SK-N-SH (cell line): ENCODE results near the gene FAM83D. TPM values are rescaled to one million over a fixed set of nuclear protein-coding genes. Genes with fewer than 3 reads are reported as not detected.
A peak's percentile ranks its signal among the peaks of the same experiment; 100 is the strongest.

ENCODE experiments used
- CTCF ChIA-PET: fragments of 300-600, 350-600 bp; formaldehyde crosslinking; extraction: SDS; loops from one replicate; lab custom pipeline; 2021; lab: Yijun Ruan, JAX
- POLR2A ChIA-PET: fragments of 350-600 bp; sonication (Branson Sonifier 250); formaldehyde crosslinking; extraction: SDS; loops from one replicate; lab custom pipeline; 2020; ENCODE audit warnings: antibody characterized with exemption, inconsistent platforms; lab: Yijun Ruan, JAX
- DNase-seq: peaks from one replicate; pipeline ENCODE4 v3.0.0; 2012
- H2AFZ ChIP-seq: fragments of 200-600 bp; sonication (generic); 2 replicates; pipeline ENCODE4 v1.8.1; 2016; ENCODE audit warnings: antibody characterized with exemption, mild to moderate bottlenecking, low read depth
- H3F3A ChIP-seq: fragments of 200-600 bp; sonication (generic); replicated peaks from 2 replicates; pipeline ENCODE3; 2016; ENCODE audit warnings: antibody characterized with exemption, mild to moderate bottlenecking; ENCODE audit not compliant: insufficient read depth
- H3K27ac ChIP-seq, 2 experiments: fragments of 200-500 bp in 1 of 2; fragments of 200-600 bp in 1 of 2; sonication (Bioruptor generic) in 1 of 2; sonication (generic), shearing (Covaris generic) in 1 of 2; 2 replicates each; pipeline versions ENCODE4 v1.5.1 to v1.6.1; 2014 to 2016; ENCODE audit warnings: low read depth in 2 of 2, inconsistent platforms in 1 of 2, low read length in 1 of 2, mild to moderate bottlenecking in 1 of 2, mixed read lengths in 1 of 2
- H3K27me3 ChIP-seq: fragments of 200-600 bp; sonication (generic), shearing (Covaris generic); 2 replicates; pipeline ENCODE4 v1.6.1; 2016; ENCODE audit warnings: mixed run types; ENCODE audit not compliant: insufficient read depth
- H3K36me3 ChIP-seq, 2 experiments: fragments of 200-500 bp in 1 of 2; fragments of 200-600 bp in 1 of 2; sonication (Bioruptor generic) in 1 of 2; sonication (generic) in 1 of 2; replicated peaks in 1 of 2; 2 replicates each; pipeline versions ENCODE3 to v1.5.1; 2014 to 2016; ENCODE audit warnings: low read length in 1 of 2, mild to moderate bottlenecking in 1 of 2; ENCODE audit not compliant: insufficient read depth in 2 of 2, control insufficient read depth in 1 of 2
- H3K4me1 ChIP-seq, 2 experiments: fragments of 200-500 bp in 1 of 2; fragments of 200-600 bp in 1 of 2; sonication (Bioruptor generic) in 1 of 2; sonication (generic), shearing (Covaris generic) in 1 of 2; 2 replicates each; pipeline versions ENCODE4 v1.5.1 to v1.6.1; 2014 to 2016; ENCODE audit warnings: low read depth in 1 of 2, low read length in 1 of 2, mixed run types in 1 of 2; ENCODE audit not compliant: insufficient read depth in 2 of 2, control insufficient read depth in 1 of 2
- H3K4me2 ChIP-seq: fragments of 200-600 bp; sonication (generic), shearing (Covaris generic); 2 replicates; pipeline ENCODE4 v1.6.1; 2017; ENCODE audit warnings: mixed run types
- H3K4me3 ChIP-seq, 2 experiments: fragments of 200-500 bp in 1 of 2; fragments of 200-600 bp in 1 of 2; sonication (Bioruptor generic) in 1 of 2; sonication (generic), shearing (Covaris generic) in 1 of 2; 2 replicates each; pipeline versions ENCODE4 v1.5.1 to v1.8.1; 2014 to 2016; ENCODE audit warnings: low read depth in 2 of 2, inconsistent platforms in 1 of 2, low read length in 1 of 2, mild to moderate bottlenecking in 1 of 2, mixed read lengths in 1 of 2, moderate library complexity in 1 of 2
- H3K79me2 ChIP-seq: fragments of 200-600 bp; sonication (generic); 2 replicates; pipeline ENCODE4 v1.8.1; 2017; ENCODE audit warnings: mild to moderate bottlenecking; ENCODE audit not compliant: insufficient read depth
- H3K9ac ChIP-seq: fragments of 200-600 bp; sonication (generic); 2 replicates; pipeline ENCODE4 v1.6.1; 2017; ENCODE audit warnings: mixed run types
- H3K9me2 ChIP-seq: fragments of 200-600 bp; sonication (generic); 2 replicates; pipeline ENCODE4 v1.6.1; 2017; ENCODE audit warnings: mixed run types
- H3K9me3 ChIP-seq: fragments of 200-600 bp; sonication (generic); 2 replicates; pipeline ENCODE4 v1.6.1; 2017; ENCODE audit warnings: mixed run types, mild to moderate bottlenecking, moderate library complexity
- H4K20me1 ChIP-seq: fragments of 200-600 bp; sonication (generic); 2 replicates; pipeline ENCODE4 v1.6.1; 2017; ENCODE audit warnings: mild to moderate bottlenecking, mixed run types; ENCODE audit not compliant: insufficient read depth
- CHD2 ChIP-seq: fragments of 150-350 bp; IDR thresholded peaks from 2 replicates; pipeline ENCODE4 v1.6.1; 2018; ENCODE audit warnings: low read length; ENCODE audit not compliant: partially characterized antibody
- EP300 ChIP-seq, 2 experiments: IDR thresholded peaks; 2 replicates each; pipeline versions ENCODE4 v1.4.0 to v1.6.1; 2012; ENCODE audit warnings: borderline replicate concordance in 1 of 2, low read depth in 1 of 2, low read length in 1 of 2
- FOXJ3 ChIP-seq: sonication (generic); formaldehyde crosslinking; IDR thresholded peaks from 2 replicates; pipeline ENCODE4 v1.5.1; 2020; ENCODE audit warnings: mild to moderate bottlenecking, missing genetic modification reagents
- FOXM1 ChIP-seq: IDR thresholded peaks from 2 replicates; pipeline ENCODE4 v1.4.0; 2012; ENCODE audit warnings: low read depth, mild to moderate bottlenecking
- GABPA ChIP-seq: IDR thresholded peaks from 2 replicates; pipeline ENCODE4 v1.4.0; 2012; ENCODE audit warnings: low read depth, mild to moderate bottlenecking
- GATA2 ChIP-seq: sonication (generic); formaldehyde crosslinking; IDR thresholded peaks from 2 replicates; pipeline ENCODE4 v1.5.0; 2020; ENCODE audit warnings: mild to moderate bottlenecking, missing genetic modification reagents
- IRF3 ChIP-seq: fragments of 150-350 bp; IDR thresholded peaks from 2 replicates; pipeline ENCODE4 v1.6.1; 2016; ENCODE audit warnings: mild to moderate bottlenecking, low read depth, low read length
- JUND ChIP-seq: IDR thresholded peaks from 2 replicates; pipeline ENCODE4 v1.4.0; 2012
- MEF2A ChIP-seq: IDR thresholded peaks from 2 replicates; pipeline ENCODE4 v1.4.0; 2012; ENCODE audit warnings: low read depth, borderline replicate concordance
- MXI1 ChIP-seq: IDR thresholded peaks from 2 replicates; pipeline ENCODE4 v1.6.1; 2012; ENCODE audit warnings: mild to moderate bottlenecking, low read depth, low read length, improper control_type of control experiment
- NFIC ChIP-seq: IDR thresholded peaks from 2 replicates; pipeline ENCODE4 v1.4.0; 2012; ENCODE audit warnings: borderline replicate concordance
- PBX3 ChIP-seq: IDR thresholded peaks from 2 replicates; pipeline ENCODE4; 2012
- POLR2AphosphoS5 ChIP-seq: IDR thresholded peaks from 2 replicates; pipeline ENCODE4 v1.6.1; 2012; ENCODE audit warnings: low read depth, low read length
- RFX5 ChIP-seq: IDR thresholded peaks from 2 replicates; pipeline ENCODE4 v1.6.1; 2012; ENCODE audit warnings: mild to moderate bottlenecking, improper control_type of control experiment, low read length
- RXRA ChIP-seq: IDR thresholded peaks from 2 replicates; pipeline ENCODE4 v1.4.0; 2012; ENCODE audit warnings: low read depth, mild to moderate bottlenecking, borderline replicate concordance
- SIN3A ChIP-seq: IDR thresholded peaks from 2 replicates; pipeline ENCODE4 v1.6.1; 2012; ENCODE audit warnings: low read depth, mild to moderate bottlenecking, low read length, moderate library complexity, borderline replicate concordance
- SMC3 ChIP-seq: IDR thresholded peaks from 2 replicates; pipeline ENCODE4 v1.6.1; 2012; ENCODE audit warnings: low read depth, low read length, improper control_type of control experiment
- TCF12 ChIP-seq: IDR thresholded peaks from 2 replicates; pipeline ENCODE4 v1.4.0; 2012
- TEAD4 ChIP-seq: IDR thresholded peaks from 2 replicates; pipeline ENCODE4 v1.4.0; 2012; ENCODE audit warnings: mild to moderate bottlenecking, borderline replicate concordance; ENCODE audit not compliant: insufficient read depth
- WGBS: methylation state at CpG from one replicate; pipeline ENCODE4 v1.1.6; 2017; ENCODE audit warnings: low lambda C conversion rate; 5-methylcytosine and 5-hydroxymethylcytosine counted together
- polyA plus RNA-seq, 3 experiments: library from polyadenylated mRNA; depleted of rRNA; stranded (reverse); fragments of >200 nt; gene quantifications; 2 replicates each; pipeline ENCODE4 v1.2.3, GENCODE V29; 2012
- TF ChIP-seq, protein P1 (sequence below): IDR thresholded peaks from 2 replicates; pipeline ENCODE4 v1.6.1; 2012; ENCODE audit warnings: mild to moderate bottlenecking, low read depth, low read length, moderate library complexity

The FAM83D gene
- polyA plus RNA-seq, 1 of the 3 experiments (the other 2 are of a cell fraction), result 21.5 TPM

DNA sequence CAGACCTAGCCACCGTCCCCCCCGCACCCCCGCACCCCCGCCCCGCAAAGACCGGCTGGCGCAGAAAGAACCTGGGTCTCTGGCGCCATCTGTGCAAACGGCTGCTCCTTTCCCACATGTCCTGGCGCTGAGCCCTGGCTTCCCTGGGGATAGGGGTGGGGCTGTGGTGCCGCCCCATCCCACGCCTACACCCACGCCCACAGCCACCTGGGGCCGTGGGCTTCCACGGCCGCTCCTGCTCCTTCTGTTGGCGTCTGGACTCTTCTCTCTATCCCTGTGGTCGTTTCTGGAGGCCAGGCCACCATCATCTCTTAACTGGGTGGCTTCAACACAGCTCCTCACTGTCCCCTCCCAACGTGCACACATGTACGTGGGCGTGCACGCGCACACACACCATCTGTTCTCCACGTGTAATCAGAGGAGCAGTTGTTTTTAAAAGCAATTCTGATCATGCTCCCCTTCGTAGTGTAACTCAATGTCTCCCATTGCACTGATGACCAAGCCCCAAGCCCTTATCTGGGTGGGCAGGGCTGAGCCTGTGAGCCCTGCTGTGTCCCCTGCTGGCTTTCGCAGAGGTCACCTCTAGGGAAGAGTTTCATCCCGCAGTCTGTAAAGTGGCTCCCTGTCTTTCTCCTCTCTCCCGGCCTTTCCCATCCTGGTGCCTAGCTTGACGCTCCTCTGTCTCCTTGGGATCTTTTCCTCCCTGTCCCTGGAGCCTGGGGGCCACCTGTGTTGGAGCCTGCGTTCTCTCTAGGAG, 31.9 kb upstream of the FAM83D start:
- no peaks in the 10 kb centered on the region for H3K9me2 ChIP-seq
- H3K4me3 ChIP-seq, result no peak overlapping the region; a peak in 2 of 4 replicates
- no peaks in the 10 kb centered on the region for H4K20me1 ChIP-seq
- peak overlapping the region in 1 of 2 experiments; percentile 80; a peak in 2 of 4 replicates for H3K27ac ChIP-seq
- peaks cover 0 to 2% of the 10 kb centered on the region in 2 experiments for H3K36me3 ChIP-seq
- no peak for TF ChIP-seq GABPA
- TF ChIP-seq JUND, result no peak
- no peak for TF ChIP-seq POLR2AphosphoS5
- TF ChIP-seq RXRA, result no peak
- peak; percentile 95 for TF ChIP-seq MXI1
- 21% methylated on average over 30 of the region's 30 CpGs for WGBS
- no peak overlapping the region for H3K4me2 ChIP-seq
- POLR2A ChIA-PET, result interaction anchor here (0.6 to 4.0 kb wide), 5 partner anchors 11 to 36 kb away, joined by 3 to 23 read pairs (median 6); no protein-coding TSS in a partner anchor
- CTCF ChIA-PET, result interaction anchor here (0.5 to 6.7 kb wide), 23 partner anchors 9 to 249 kb away, joined by 3 to 58 read pairs (median 5); partner anchors contain the start of genes FAM83D, PPP1R16B and SLC32A1
- H3K4me1 ChIP-seq, result peaks cover 0 to 36% of the 10 kb centered on the region in 2 experiments; a peak in 1 of 4 replicates
- peaks cover 7% of the 10 kb centered on the region; the same call in 1 of the 2 replicates for H3K27me3 ChIP-seq
- H3K79me2 ChIP-seq, result no peaks in the 10 kb centered on the region
- DNase-seq, result peak; percentile 86
- H2AFZ ChIP-seq, result no peak overlapping the region
- no peak overlapping the region for H3K9ac ChIP-seq
- H3F3A ChIP-seq, result no peaks in the 10 kb centered on the region
- H3K9me3 ChIP-seq, result no peaks in the 10 kb centered on the region

DNA sequence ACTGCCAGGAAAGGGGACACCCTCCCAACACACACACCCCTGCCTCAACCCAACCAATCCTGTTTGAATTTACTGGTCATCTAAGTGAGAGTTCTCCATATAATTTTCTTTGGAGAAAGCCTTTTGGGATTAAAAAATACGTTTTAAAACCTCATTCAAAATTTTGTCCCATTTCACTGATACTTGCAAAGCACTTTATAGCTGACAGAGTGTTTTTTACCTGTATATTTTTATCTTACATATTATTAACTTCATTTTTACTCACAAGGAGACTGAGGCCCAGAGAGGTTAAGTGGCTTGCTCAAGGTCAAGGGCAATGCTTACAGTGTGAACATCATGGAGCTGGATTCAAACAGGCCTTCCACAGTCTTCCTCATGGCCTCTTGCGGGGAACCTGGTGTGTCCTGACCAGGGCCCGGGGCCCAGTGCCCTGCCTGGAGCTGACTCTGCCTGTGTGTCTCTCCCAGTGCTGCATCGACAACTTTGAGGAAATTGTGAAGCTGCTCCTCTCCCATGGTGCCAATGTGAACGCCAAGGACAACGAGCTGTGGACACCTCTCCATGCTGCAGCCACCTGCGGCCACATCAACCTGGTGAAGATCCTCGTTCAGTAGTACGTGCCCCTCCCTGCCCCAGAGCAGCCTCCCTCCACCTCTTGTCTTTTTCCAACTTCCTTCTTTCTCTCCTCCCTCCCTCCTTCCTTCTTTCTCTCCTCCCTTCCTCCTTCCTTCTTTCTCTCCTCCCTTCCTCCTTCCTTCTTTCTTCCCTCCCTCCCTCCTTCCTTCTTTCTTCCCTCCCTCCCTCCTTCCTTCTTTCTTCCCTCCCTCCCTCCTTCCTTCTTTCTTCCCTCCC, 30.9 kb upstream of the FAM83D start:
- Histone ChIP-seq H3K9me3 (no peaks in the 10 kb centered on the region), H3K4me1 (peaks cover 0 to 28% of the 10 kb centered on the region in 2 experiments; a peak in 1 of 4 replicates), H3K9ac (no peak overlapping the region), H3F3A (no peaks in the 10 kb centered on the region), H3K9me2 (no peaks in the 10 kb centered on the region), H4K20me1 (no peaks in the 10 kb centered on the region), H3K27ac (peak overlapping the region in 1 of 2 experiments; percentile 80; a peak in 1 of 4 replicates), H3K79me2 (no peaks in the 10 kb centered on the region), H3K36me3 (peaks cover 0 to 2% of the 10 kb centered on the region in 2 experiments), H3K4me3 (no peak overlapping the region), H3K27me3 (peaks cover 14% of the 10 kb centered on the region; the same call in 1 of the 2 replicates), H3K4me2 (no peak overlapping the region), H2AFZ (no peak overlapping the region)
- POLR2A ChIA-PET, result interaction anchor here (0.6 to 4.0 kb wide), 5 partner anchors 12 to 37 kb away, joined by 3 to 23 read pairs (median 3); partner anchors contain the start of gene FAM83D
- no peak for DNase-seq
- CTCF ChIA-PET, result interaction anchor here (0.8 to 6.7 kb wide), 18 partner anchors 8 to 262 kb away, joined by 3 to 58 read pairs (median 4); partner anchors contain the start of genes FAM83D, PPP1R16B and SLC32A1
- 49% methylated on average over 5 of the region's 9 CpGs for WGBS
- TF ChIP-seq PBX3 (no peak), RFX5 (no peak), GABPA (no peak), TEAD4 (no peak), MEF2A (no peak), TCF12 (no peak), EP300 (IDR thresholded peaks at IDR 0.05; ENCODE audit: borderline replicate concordance in 1 of 2, low read depth in 1 of 2, low read length in 1 of 2) (no peak), IRF3 (no peak), FOXJ3 (CRISPR knock-in tag) (no peak), FOXM1 (no peak), NFIC (no peak), GATA2 (CRISPR knock-in tag) (no peak), CHD2 (no peak), SMC3 (no peak), SIN3A (no peak)
- TF ChIP-seq, protein P1, sequence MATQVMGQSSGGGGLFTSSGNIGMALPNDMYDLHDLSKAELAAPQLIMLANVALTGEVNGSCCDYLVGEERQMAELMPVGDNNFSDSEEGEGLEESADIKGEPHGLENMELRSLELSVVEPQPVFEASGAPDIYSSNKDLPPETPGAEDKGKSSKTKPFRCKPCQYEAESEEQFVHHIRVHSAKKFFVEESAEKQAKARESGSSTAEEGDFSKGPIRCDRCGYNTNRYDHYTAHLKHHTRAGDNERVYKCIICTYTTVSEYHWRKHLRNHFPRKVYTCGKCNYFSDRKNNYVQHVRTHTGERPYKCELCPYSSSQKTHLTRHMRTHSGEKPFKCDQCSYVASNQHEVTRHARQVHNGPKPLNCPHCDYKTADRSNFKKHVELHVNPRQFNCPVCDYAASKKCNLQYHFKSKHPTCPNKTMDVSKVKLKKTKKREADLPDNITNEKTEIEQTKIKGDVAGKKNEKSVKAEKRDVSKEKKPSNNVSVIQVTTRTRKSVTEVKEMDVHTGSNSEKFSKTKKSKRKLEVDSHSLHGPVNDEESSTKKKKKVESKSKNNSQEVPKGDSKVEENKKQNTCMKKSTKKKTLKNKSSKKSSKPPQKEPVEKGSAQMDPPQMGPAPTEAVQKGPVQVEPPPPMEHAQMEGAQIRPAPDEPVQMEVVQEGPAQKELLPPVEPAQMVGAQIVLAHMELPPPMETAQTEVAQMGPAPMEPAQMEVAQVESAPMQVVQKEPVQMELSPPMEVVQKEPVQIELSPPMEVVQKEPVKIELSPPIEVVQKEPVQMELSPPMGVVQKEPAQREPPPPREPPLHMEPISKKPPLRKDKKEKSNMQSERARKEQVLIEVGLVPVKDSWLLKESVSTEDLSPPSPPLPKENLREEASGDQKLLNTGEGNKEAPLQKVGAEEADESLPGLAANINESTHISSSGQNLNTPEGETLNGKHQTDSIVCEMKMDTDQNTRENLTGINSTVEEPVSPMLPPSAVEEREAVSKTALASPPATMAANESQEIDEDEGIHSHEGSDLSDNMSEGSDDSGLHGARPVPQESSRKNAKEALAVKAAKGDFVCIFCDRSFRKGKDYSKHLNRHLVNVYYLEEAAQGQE, result no peak
